OCI-LY3 (cell line): ENCODE results near the gene STARD3.

Source experiments
- H2AFZ ChIP-seq: fragments of 200-600, 300-600 bp; shearing (Covaris generic); 2 replicates; pipeline ENCODE4 v1.6.0; 2014; ENCODE audit warnings: antibody characterized with exemption, low read depth, low read length
- H3K27ac ChIP-seq: fragments of 200-600, 300-600 bp; sonication (generic); 2 replicates; pipeline ENCODE4 v1.5.1; 2014; ENCODE audit warnings: mild to moderate bottlenecking, low read length, moderate library complexity, mixed read lengths
- H3K27me3 ChIP-seq: fragments of 200-600, 300-600 bp; sonication (generic); 2 replicates; pipeline ENCODE4 v1.6.1; 2014; ENCODE audit warnings: low read depth, low read length, mixed read lengths
- H3K36me3 ChIP-seq: fragments of 200-600, 300-600 bp; sonication (generic); replicated peaks from 2 replicates; pipeline ENCODE3; 2014; ENCODE audit warnings: low read depth, low read length, mixed read lengths
- H3K4me1 ChIP-seq: fragments of 300-600, 200-600 bp; sonication (generic); 2 replicates; pipeline ENCODE4 v1.6.1; 2014; ENCODE audit warnings: low read length, mixed read lengths
- H3K4me2 ChIP-seq: fragments of 200-600, 300-600 bp; sonication (generic); 2 replicates; pipeline ENCODE4 v1.6.1; 2014; ENCODE audit warnings: low read length, mixed read lengths
- H3K4me3 ChIP-seq: fragments of 300-600, 200-600 bp; sonication (generic); 2 replicates; pipeline ENCODE4 v1.5.1; 2014; ENCODE audit warnings: antibody characterized with exemption, mild to moderate bottlenecking, low read length, moderate library complexity
- H3K79me2 ChIP-seq: fragments of 300-600, 200-600 bp; shearing (Covaris generic); 2 replicates; pipeline ENCODE4 v1.6.1; 2014; ENCODE audit warnings: mild to moderate bottlenecking, low read length, mixed read lengths
- H3K9ac ChIP-seq: fragments of 300-600, 200-600 bp; shearing (Covaris generic); 2 replicates; pipeline ENCODE4 v1.6.0; 2014; ENCODE audit warnings: mild to moderate bottlenecking, low read length, moderate library complexity
- H3K9me3 ChIP-seq: fragments of 200-600, 300-600 bp; shearing (Covaris generic); 2 replicates; pipeline ENCODE4 v1.6.1; 2014; ENCODE audit warnings: low read length, mixed read lengths; ENCODE audit not compliant: insufficient read depth
- H4K20me1 ChIP-seq: fragments of 200-600, 300-600 bp; sonication (generic); 2 replicates; pipeline ENCODE4 v1.6.1; 2016; ENCODE audit warnings: low read length, mixed read lengths; ENCODE audit not compliant: insufficient read depth
- CTCF ChIP-seq: fragments of 200-600, 300-600 bp; sonication (generic); IDR thresholded peaks from 2 replicates; pipeline ENCODE4 v1.5.1; 2014; ENCODE audit warnings: antibody characterized with exemption, low read length, low read depth
- EZH2phosphoT487 ChIP-seq: fragments of 200-600 bp; shearing (Covaris generic); IDR thresholded peaks from 2 replicates; pipeline ENCODE4 v1.6.1; 2018; ENCODE audit warnings: antibody characterized with exemption, mixed run types, low read depth

Gene STARD3

GRCh38 chr17:39702901-39703893, 66.3 kb downstream of the STARD3 start:
- Histone ChIP-seq H3K4me2 (no peak overlapping the region), H3K27me3 (no peaks in the 10 kb centered on the region), H3K4me3 (no peak overlapping the region), H3K9me3 (no peaks in the 10 kb centered on the region), H3K4me1 (peaks cover 9% of the 10 kb centered on the region), H3K36me3 (no peaks in the 10 kb centered on the region), H2AFZ (no peak overlapping the region), H3K9ac (no peak overlapping the region), H3K79me2 (no peaks in the 10 kb centered on the region), H3K27ac (no peak overlapping the region), H4K20me1 (no peaks in the 10 kb centered on the region)
- TF ChIP-seq CTCF (no peak), EZH2phosphoT487 (no peak)

- Histone ChIP-seq H3K9ac (no peak overlapping the region), H3K9me3 (no peaks in the 10 kb centered on the region), H3K4me2 (no peak overlapping the region), H3K36me3 (no peaks in the 10 kb centered on the region), H3K27me3 (no peaks in the 10 kb centered on the region), H2AFZ (no peak overlapping the region), H3K4me1 (peaks cover 9% of the 10 kb centered on the region), H4K20me1 (no peaks in the 10 kb centered on the region), H3K79me2 (no peaks in the 10 kb centered on the region), H3K4me3 (no peak overlapping the region), H3K27ac (no peak overlapping the region)
- TF ChIP-seq EZH2phosphoT487 (no peak), CTCF (no peak)
Observed at GRCh38 chr17:39703913-39704312, 67.0 kb downstream of the STARD3 start.

GRCh38 chr17:39704821-39705551, 68.0 kb downstream of the STARD3 start:
- Histone ChIP-seq H3K4me1 (peaks cover 9% of the 10 kb centered on the region), H3K9me3 (no peaks in the 10 kb centered on the region), H3K4me2 (no peak overlapping the region), H3K27ac (no peak overlapping the region), H2AFZ (no peak overlapping the region), H3K4me3 (no peak overlapping the region), H3K79me2 (no peaks in the 10 kb centered on the region), H3K36me3 (no peaks in the 10 kb centered on the region), H3K9ac (no peak overlapping the region), H4K20me1 (no peaks in the 10 kb centered on the region), H3K27me3 (no peaks in the 10 kb centered on the region)
- TF ChIP-seq EZH2phosphoT487 (no peak), CTCF (no peak)

GRCh38 chr17:39705786-39706348, 68.9 kb downstream of the STARD3 start:
- H2AFZ ChIP-seq, result no peak overlapping the region
- H3K27me3 ChIP-seq, result no peaks in the 10 kb centered on the region
- no peaks in the 10 kb centered on the region for H3K79me2 ChIP-seq
- no peaks in the 10 kb centered on the region for H4K20me1 ChIP-seq
- H3K4me1 ChIP-seq, result peaks cover 9% of the 10 kb centered on the region
- H3K9ac ChIP-seq, result no peak overlapping the region
- H3K36me3 ChIP-seq, result no peaks in the 10 kb centered on the region
- no peak overlapping the region for H3K4me2 ChIP-seq
- no peak overlapping the region for H3K4me3 ChIP-seq
- TF ChIP-seq EZH2phosphoT487 (no peak), CTCF (no peak)
- H3K27ac ChIP-seq, result no peak overlapping the region
- H3K9me3 ChIP-seq, result no peaks in the 10 kb centered on the region
